IMR-90 (cell line): ENCODE measurements around the gene CEACAM7.

Experiments
- CEBPB ChIP-seq: IDR thresholded peaks from 2 replicates; pipeline ENCODE4 v1.6.1; 2012; ENCODE audit warnings: low read depth, low read length, improper control_type of control experiment
- FOS ChIP-seq: fragments of 150-350 bp; IDR thresholded peaks from 2 replicates; pipeline ENCODE4 v1.6.1; 2016; ENCODE audit warnings: low read depth, low read length
- MXI1 ChIP-seq: IDR thresholded peaks from 2 replicates; pipeline ENCODE4 v1.6.1; 2012; ENCODE audit warnings: low read depth, mild to moderate bottlenecking, low read length, moderate library complexity, borderline replicate concordance
- NFE2L2 ChIP-seq: fragments of 150-350 bp; IDR thresholded peaks from 2 replicates; pipeline ENCODE4 v1.6.1; 2016; ENCODE audit warnings: low read depth, mild to moderate bottlenecking, low read length
- POLR2A ChIP-seq: IDR thresholded peaks from 2 replicates; pipeline ENCODE4 v1.6.1; 2012; ENCODE audit warnings: mild to moderate bottlenecking, low read depth, low read length
- RCOR1 ChIP-seq: IDR thresholded peaks from 2 replicates; pipeline ENCODE4 v1.6.1; 2012; ENCODE audit warnings: mild to moderate bottlenecking, low read length, improper control_type of control experiment; ENCODE audit not compliant: insufficient replicate concordance
- RFX5 ChIP-seq: IDR thresholded peaks from 2 replicates; pipeline ENCODE4 v1.8.0; 2012; ENCODE audit warnings: low read depth, mild to moderate bottlenecking, low read length, moderate library complexity
- SMC3 ChIP-seq: fragments of 150-350 bp; IDR thresholded peaks from 2 replicates; pipeline ENCODE4 v1.6.1; 2016; ENCODE audit warnings: low read depth, mild to moderate bottlenecking, antibody characterized with exemption, low read length, moderate library complexity
- USF2 ChIP-seq: fragments of 150-350 bp; IDR thresholded peaks from 2 replicates; pipeline ENCODE4 v1.6.1; 2017; ENCODE audit warnings: mild to moderate bottlenecking, antibody characterized with exemption, low read length, low read depth
- TF ChIP-seq, protein P1 (sequence below): conservative IDR thresholded peaks from 2 replicates; pipeline ENCODE4 v1.5.1; 2012; ENCODE audit warnings: mild to moderate bottlenecking, low read depth, low read length, improper control_type of control experiment
- TF ChIP-seq, protein P2 (sequence below): fragments of 150-350 bp; IDR thresholded peaks from 2 replicates; pipeline ENCODE4 v1.6.1; 2016; ENCODE audit warnings: low read depth, mild to moderate bottlenecking, low read length, moderate library complexity, borderline replicate concordance

- TF ChIP-seq SMC3 (no peak), USF2 (no peak), POLR2A (no peak), RFX5 (no peak), MXI1 (no peak), FOS (no peak), RCOR1 (no peak), NFE2L2 (no peak), CEBPB (no peak)
- TF ChIP-seq, protein P1, sequence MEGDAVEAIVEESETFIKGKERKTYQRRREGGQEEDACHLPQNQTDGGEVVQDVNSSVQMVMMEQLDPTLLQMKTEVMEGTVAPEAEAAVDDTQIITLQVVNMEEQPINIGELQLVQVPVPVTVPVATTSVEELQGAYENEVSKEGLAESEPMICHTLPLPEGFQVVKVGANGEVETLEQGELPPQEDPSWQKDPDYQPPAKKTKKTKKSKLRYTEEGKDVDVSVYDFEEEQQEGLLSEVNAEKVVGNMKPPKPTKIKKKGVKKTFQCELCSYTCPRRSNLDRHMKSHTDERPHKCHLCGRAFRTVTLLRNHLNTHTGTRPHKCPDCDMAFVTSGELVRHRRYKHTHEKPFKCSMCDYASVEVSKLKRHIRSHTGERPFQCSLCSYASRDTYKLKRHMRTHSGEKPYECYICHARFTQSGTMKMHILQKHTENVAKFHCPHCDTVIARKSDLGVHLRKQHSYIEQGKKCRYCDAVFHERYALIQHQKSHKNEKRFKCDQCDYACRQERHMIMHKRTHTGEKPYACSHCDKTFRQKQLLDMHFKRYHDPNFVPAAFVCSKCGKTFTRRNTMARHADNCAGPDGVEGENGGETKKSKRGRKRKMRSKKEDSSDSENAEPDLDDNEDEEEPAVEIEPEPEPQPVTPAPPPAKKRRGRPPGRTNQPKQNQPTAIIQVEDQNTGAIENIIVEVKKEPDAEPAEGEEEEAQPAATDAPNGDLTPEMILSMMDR: no peak
- TF ChIP-seq, protein P2, sequence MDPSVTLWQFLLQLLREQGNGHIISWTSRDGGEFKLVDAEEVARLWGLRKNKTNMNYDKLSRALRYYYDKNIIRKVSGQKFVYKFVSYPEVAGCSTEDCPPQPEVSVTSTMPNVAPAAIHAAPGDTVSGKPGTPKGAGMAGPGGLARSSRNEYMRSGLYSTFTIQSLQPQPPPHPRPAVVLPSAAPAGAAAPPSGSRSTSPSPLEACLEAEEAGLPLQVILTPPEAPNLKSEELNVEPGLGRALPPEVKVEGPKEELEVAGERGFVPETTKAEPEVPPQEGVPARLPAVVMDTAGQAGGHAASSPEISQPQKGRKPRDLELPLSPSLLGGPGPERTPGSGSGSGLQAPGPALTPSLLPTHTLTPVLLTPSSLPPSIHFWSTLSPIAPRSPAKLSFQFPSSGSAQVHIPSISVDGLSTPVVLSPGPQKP: no peak
Observed at GRCh38 chr19:41714598-41714997, 26.5 kb upstream of the CEACAM7 start.
